K562 (cell line): ENCODE results near the gene BRD7.

Experiments used
- HCFC1 ChIP-seq: IDR thresholded peaks from 2 replicates; pipeline ENCODE4 v1.6.1; 2012; ENCODE audit warnings: low read depth, low read length, improper control_type of control experiment
- POLR2A ChIP-seq: fragments of 450-650 bp; conservative IDR thresholded peaks from 2 replicates; pipeline ENCODE4 v1.6.1; 2016
- TF ChIP-seq, protein P1 (sequence below): sonication (generic); formaldehyde crosslinking; IDR thresholded peaks from 2 replicates; pipeline ENCODE4 v1.5.0; 2020; ENCODE audit warnings: missing genetic modification reagents
- TF ChIP-seq, protein P2 (sequence below): sonication (generic); formaldehyde crosslinking; IDR thresholded peaks from 2 replicates; pipeline ENCODE4 v1.9.0; 2022; ENCODE audit warnings: mild to moderate bottlenecking, missing genetic modification reagents

DNA sequence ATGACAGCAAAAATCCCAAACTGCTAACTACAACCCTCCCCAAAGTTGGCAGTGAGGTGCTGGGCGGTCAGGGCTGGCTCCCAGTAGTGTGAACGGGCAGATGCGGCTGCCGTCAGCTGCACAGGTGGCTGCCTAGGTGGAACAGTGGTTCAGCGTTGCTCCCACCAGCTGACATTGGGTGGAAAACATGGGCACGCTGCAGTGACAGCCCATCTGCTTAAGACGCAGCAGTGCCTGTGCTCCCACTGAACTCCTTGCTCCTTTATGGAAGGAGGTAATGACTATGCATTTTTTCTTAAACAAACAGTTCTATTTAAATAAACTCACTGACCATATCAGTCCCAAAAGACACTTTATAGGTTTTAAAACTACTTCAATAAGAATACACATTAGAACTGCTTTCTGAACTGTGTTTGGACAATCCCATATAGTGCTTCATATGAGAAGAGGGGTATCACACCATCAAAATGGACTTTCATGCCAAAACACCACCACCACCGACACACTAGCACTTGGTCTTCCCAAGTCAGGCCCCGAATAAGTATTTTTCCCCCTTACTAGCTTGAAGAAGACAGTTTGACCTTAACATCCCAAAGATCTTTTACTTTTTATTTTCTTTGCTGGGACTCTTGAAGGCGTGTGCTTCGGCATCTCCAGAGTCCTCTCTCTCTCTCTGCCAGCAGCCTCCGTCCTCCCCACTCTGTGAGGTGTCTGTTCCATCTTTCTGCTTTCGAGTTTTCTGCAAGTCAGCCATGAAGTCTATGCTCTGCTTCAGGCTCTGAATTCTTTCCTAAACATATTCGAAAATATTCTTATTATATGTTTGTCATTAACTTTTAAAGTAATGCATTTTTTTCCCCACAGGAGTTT, 34.4 kb downstream of the BRD7 start:
- TF ChIP-seq, protein P1, sequence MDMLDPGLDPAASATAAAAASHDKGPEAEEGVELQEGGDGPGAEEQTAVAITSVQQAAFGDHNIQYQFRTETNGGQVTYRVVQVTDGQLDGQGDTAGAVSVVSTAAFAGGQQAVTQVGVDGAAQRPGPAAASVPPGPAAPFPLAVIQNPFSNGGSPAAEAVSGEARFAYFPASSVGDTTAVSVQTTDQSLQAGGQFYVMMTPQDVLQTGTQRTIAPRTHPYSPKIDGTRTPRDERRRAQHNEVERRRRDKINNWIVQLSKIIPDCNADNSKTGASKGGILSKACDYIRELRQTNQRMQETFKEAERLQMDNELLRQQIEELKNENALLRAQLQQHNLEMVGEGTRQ (CRISPR knock-in tag) = no peak
- no peak for TF ChIP-seq POLR2A
- TF ChIP-seq, protein P2, sequence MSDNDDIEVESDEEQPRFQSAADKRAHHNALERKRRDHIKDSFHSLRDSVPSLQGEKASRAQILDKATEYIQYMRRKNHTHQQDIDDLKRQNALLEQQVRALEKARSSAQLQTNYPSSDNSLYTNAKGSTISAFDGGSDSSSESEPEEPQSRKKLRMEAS (CRISPR knock-in tag) = no peak
- TF ChIP-seq HCFC1 = no peak
